Measurements from ENCODE around the gene WSB2.
"Not testable (repeated sequence)": the region's sequence is repeated elsewhere in the genome, so short reads cannot be mapped to it uniquely, and the experiment has no call there.

The WSB2 gene

DNA sequence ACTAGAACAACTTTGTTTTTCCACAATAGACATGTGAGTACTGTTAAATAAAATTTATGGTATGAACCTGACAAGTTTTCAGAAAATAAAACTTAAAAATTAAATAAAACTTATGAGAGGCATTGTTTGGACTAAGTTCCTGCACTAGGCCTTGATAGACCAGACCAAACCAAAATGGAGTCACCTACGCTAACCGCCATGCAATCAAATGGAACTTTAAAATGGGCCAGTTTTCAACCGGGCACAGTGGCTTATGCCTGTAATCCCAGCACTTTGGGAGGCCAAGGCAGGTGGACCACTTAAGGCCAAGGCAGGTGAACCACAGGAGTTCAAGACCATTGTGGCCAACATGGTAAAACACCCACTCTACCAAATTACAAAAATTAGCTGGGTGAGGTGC lies 49.6 kb downstream of the WSB2 start:
- DNase-seq (ENCODE audit: insufficient read length) (no peak), FAIRE-seq (no peak)
- TF ChIP-seq POLR2AphosphoS5 (IDR thresholded peaks at IDR 0.05; ENCODE audit: low read depth, low read length) (no peak), POLR2A (IDR thresholded peaks at IDR 0.05; ENCODE audit: low read depth, low read length) (no peak), TAF1 (IDR thresholded peaks at IDR 0.05; ENCODE audit: borderline replicate concordance, low read depth, low read length) (no peak)

DNA sequence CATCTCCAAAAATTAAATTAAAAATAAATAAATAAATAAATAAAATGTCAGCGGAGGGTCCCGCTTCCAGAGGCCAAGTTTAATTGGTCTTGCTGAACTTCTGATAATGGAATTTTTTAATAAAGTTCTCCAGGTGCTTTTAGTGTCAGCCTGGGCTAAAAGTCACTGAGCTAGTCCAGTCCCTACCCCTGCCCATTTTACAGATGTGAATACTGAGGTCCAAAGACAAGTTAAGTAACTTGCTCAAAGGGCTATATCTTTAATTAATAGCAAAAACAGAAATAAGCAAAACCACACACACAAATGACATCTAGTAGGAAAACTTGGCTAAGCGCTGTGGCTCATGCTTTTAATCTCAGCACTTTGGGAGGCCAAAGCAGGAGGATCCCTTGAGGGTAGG lies 50.1 kb downstream of the WSB2 start:
- no peak for DNase-seq (ENCODE audit: insufficient read length)
- FAIRE-seq: no peak

DNA sequence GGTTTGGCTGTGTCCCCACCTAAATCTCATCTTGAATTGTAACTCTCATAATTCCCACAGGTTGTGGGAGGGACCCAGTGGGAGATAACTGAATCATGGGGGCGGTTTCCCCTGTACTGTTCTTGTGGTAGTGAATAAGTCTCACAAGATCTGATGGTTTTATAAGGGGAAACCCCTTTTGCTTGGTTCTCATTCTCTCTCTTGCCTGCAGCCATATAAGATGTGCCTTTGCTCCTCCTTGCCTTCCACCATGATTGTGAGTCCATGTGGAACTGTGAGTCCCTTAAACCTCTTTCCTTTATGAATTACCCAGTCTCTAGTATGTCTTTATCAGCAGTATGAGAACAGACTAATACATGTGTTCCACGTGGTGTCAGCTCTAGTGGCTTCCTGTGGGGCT lies 61.2 kb downstream of the WSB2 start:
- not testable (repeated sequence) for FAIRE-seq; DNase-seq (ENCODE audit: insufficient read length)

More for the DNA sequence above, 50.1 kb downstream of the WSB2 start:
- TF ChIP-seq TAF1 (IDR thresholded peaks at IDR 0.05; ENCODE audit: borderline replicate concordance, low read depth, low read length) (no peak), POLR2A (IDR thresholded peaks at IDR 0.05; ENCODE audit: low read depth, low read length) (no peak), POLR2AphosphoS5 (IDR thresholded peaks at IDR 0.05; ENCODE audit: low read depth, low read length) (no peak)

DNA sequence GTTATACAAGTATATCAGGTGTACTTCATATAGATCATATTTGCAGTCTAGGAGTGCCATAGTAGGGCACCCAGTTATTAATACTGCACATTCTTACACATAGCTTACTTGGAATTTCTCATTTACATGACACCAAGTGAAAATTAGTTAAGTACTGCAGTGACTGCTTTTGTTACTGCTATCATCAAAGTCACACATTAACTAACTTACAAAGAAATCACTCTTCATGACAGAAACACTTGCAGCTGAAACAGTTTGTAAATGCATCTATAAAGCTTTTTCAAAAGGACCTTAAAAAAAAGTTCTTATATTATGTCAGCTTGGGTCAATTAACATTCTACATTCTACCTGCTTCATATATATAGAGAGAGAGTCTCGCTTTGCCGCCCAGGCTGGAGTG lies 62.3 kb downstream of the WSB2 start:
- TF ChIP-seq POLR2AphosphoS5 (IDR thresholded peaks at IDR 0.05; ENCODE audit: low read depth, low read length): no peak
- no peak for TF ChIP-seq POLR2A (IDR thresholded peaks at IDR 0.05; ENCODE audit: low read depth, low read length)
- no peak for TF ChIP-seq TAF1 (IDR thresholded peaks at IDR 0.05; ENCODE audit: borderline replicate concordance, low read depth, low read length)
- FAIRE-seq: no peak
- no peak for DNase-seq (ENCODE audit: insufficient read length)

DNA sequence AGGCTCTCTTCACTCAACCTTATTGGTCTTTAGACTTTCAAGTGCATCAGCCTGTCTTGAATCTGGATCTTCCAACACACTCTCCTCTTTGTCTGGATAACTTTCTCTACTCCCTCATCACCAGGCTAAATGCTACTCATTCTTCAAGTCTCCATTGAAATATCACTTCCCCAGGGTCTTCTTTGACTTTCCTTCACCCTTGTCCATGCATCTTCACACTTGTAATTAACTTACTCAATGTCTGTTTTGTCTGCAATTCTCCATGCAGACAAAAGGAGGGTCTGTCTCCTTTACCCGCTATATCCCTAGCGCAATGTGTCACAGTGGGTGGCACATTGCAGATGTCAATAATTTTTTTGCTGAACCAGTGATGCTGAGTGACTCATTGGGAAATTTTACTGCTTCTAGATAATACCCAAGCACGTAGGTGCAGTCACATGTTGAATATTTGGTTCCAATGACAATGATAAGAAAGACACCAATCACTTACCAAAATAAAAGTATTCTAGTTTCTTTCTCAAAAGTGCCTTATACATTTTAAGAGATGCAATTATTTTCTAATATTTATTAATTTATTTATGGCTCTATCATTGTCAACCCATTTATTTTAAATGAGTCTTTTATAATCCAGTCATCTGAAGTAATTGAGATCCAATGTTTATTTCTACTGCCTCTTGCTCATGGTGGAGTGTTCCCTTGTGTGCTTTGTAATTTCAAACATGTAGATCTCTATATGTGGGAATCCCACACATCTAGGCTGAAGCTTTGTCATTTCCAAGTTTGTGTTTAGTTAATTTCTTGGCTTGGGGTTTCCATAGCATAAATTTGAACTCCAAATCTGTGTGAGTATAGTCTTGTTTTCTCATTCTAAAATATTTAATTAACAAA lies 66.2 kb downstream of the WSB2 start:
- FAIRE-seq: no peak
- no peak for DNase-seq (ENCODE audit: insufficient read length)
- TF ChIP-seq POLR2AphosphoS5 (IDR thresholded peaks at IDR 0.05; ENCODE audit: low read depth, low read length) (no peak), POLR2A (IDR thresholded peaks at IDR 0.05; ENCODE audit: low read depth, low read length) (no peak), TAF1 (IDR thresholded peaks at IDR 0.05; ENCODE audit: borderline replicate concordance, low read depth, low read length) (no peak)

DNA sequence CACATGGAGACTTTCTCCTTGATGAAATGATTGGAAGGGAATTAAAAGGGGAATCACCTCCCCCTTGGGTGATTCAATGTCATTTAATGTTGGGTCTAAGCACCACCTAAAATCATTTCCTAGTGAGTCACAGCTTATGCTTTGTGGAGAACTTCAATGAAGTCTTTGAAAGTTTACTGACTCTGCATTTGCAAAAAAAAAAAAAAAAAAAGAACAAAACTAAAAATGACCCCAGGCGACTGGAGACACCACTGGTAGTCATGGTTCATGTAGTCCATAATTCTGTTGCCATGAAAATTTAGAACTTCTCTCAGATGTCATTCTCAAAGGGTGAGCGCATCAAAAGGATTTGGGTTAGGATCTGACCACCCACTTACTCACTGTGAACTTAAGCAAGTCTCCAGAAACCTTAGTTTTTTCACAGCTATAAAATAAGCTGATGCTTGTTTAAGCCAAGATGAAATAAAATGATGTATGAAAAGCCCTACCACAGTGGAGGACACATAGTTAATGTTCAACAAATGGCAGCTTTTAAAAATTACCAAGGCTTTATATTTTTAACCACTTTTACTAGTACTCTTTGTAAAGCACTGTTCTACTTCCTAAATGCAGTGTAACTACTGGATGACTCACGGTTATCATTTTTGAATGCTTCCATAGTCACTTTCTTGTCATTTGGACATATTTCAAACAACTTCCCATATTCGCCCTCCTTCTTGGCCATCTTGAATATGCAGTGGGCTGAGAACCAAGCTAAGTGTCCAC lies 74.1 kb downstream of the WSB2 start:
- no peak for FAIRE-seq
- no peak for TF ChIP-seq POLR2AphosphoS5 (IDR thresholded peaks at IDR 0.05; ENCODE audit: low read depth, low read length)
- no peak for TF ChIP-seq POLR2A (IDR thresholded peaks at IDR 0.05; ENCODE audit: low read depth, low read length)
- no peak for TF ChIP-seq TAF1 (IDR thresholded peaks at IDR 0.05; ENCODE audit: borderline replicate concordance, low read depth, low read length)
- no peak for DNase-seq (ENCODE audit: insufficient read length)

DNA sequence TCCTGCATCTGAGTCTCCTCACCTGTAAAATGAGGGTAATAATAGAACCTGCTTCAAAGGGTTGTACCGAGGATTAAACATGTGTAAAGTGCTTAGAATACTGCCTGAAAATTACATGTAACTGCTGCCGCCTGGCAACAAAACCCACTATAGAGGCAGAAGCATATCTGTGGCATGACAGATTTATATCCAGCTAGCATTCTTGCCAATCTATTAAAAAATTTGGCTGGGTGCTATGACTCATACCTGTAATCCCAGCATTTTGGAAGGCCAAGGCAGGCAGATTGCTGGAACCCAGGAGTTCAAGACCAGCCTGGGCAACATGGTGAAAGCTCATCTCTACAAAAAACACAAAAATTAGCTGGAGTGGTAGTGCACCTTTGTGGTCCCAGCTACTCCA lies 75.8 kb downstream of the WSB2 start:
- no peak for DNase-seq (ENCODE audit: insufficient read length)
- TF ChIP-seq TAF1 (IDR thresholded peaks at IDR 0.05; ENCODE audit: borderline replicate concordance, low read depth, low read length): no peak
- TF ChIP-seq POLR2AphosphoS5 (IDR thresholded peaks at IDR 0.05; ENCODE audit: low read depth, low read length): no peak
- TF ChIP-seq POLR2A (IDR thresholded peaks at IDR 0.05; ENCODE audit: low read depth, low read length): no peak
- FAIRE-seq: no peak

Data from GM12892 (cell line).